Osteocyte (in vitro differentiated cells): ENCODE results near the gene PHLPP1. TPM values are rescaled to one million over a fixed set of nuclear protein-coding genes. Genes with fewer than 3 reads are reported as not detected.

Experiments used
- DNase-seq: peaks from one replicate; pipeline ENCODE4 v3.0.0; 2021; ENCODE audit warnings: mixed read lengths; ENCODE audit not compliant: unreplicated experiment; ENCODE audit errors: extremely low spot score
- H3K27ac Mint-ChIP-seq: one replicate; pipeline ENCODE4 v1.8.0; 2021; ENCODE audit warnings: mild to moderate bottlenecking, mixed read lengths; ENCODE audit not compliant: unreplicated experiment
- H3K27me3 Mint-ChIP-seq: one replicate; pipeline ENCODE4 v1.8.0; 2021; ENCODE audit warnings: mixed read lengths; ENCODE audit not compliant: unreplicated experiment
- H3K36me3 Mint-ChIP-seq: one replicate; pipeline ENCODE4 v1.8.0; 2021; ENCODE audit warnings: mixed read lengths; ENCODE audit not compliant: unreplicated experiment
- H3K4me1 Mint-ChIP-seq: one replicate; pipeline ENCODE4 v1.8.0; 2021; ENCODE audit warnings: mixed read lengths; ENCODE audit not compliant: unreplicated experiment
- H3K4me3 Mint-ChIP-seq: one replicate; pipeline ENCODE4 v1.8.0; 2021; ENCODE audit warnings: mild to moderate bottlenecking, moderate library complexity, mixed read lengths; ENCODE audit not compliant: unreplicated experiment
- H3K9me3 Mint-ChIP-seq: one replicate; pipeline ENCODE4 v1.8.0; 2021; ENCODE audit warnings: mixed read lengths; ENCODE audit not compliant: unreplicated experiment
- total RNA-seq: library from RNA; stranded (reverse); gene quantifications from 2 replicates; pipeline ENCODE4 v1.2.1, GENCODE V29; 2021
- TF ChIP-seq, protein P1 (sequence below): fragments of 200-600 bp; sonication (generic); IDR thresholded peaks from 2 replicates; pipeline ENCODE4 v1.5.0; 2021; ENCODE audit warnings: antibody characterized with exemption, mild to moderate bottlenecking, moderate library complexity

The PHLPP1 gene
- total RNA-seq, 1 donor from 2014 or later: 19.6 TPM

- H3K4me1 Mint-ChIP-seq: peaks cover 12% of the 10 kb centered on the region
- TF ChIP-seq, protein P1, sequence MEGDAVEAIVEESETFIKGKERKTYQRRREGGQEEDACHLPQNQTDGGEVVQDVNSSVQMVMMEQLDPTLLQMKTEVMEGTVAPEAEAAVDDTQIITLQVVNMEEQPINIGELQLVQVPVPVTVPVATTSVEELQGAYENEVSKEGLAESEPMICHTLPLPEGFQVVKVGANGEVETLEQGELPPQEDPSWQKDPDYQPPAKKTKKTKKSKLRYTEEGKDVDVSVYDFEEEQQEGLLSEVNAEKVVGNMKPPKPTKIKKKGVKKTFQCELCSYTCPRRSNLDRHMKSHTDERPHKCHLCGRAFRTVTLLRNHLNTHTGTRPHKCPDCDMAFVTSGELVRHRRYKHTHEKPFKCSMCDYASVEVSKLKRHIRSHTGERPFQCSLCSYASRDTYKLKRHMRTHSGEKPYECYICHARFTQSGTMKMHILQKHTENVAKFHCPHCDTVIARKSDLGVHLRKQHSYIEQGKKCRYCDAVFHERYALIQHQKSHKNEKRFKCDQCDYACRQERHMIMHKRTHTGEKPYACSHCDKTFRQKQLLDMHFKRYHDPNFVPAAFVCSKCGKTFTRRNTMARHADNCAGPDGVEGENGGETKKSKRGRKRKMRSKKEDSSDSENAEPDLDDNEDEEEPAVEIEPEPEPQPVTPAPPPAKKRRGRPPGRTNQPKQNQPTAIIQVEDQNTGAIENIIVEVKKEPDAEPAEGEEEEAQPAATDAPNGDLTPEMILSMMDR: no peak
- H3K27me3 Mint-ChIP-seq: no peaks in the 10 kb centered on the region
- no peak for DNase-seq
- no peak overlapping the region for H3K4me3 Mint-ChIP-seq
- peak overlapping the region; percentile 14 for H3K27ac Mint-ChIP-seq
- H3K9me3 Mint-ChIP-seq: no peaks in the 10 kb centered on the region
- H3K36me3 Mint-ChIP-seq: no peaks in the 10 kb centered on the region
Observed at GRCh38 chr18:62713651-62714247, 1.6 kb upstream of the PHLPP1 start.

DNA sequence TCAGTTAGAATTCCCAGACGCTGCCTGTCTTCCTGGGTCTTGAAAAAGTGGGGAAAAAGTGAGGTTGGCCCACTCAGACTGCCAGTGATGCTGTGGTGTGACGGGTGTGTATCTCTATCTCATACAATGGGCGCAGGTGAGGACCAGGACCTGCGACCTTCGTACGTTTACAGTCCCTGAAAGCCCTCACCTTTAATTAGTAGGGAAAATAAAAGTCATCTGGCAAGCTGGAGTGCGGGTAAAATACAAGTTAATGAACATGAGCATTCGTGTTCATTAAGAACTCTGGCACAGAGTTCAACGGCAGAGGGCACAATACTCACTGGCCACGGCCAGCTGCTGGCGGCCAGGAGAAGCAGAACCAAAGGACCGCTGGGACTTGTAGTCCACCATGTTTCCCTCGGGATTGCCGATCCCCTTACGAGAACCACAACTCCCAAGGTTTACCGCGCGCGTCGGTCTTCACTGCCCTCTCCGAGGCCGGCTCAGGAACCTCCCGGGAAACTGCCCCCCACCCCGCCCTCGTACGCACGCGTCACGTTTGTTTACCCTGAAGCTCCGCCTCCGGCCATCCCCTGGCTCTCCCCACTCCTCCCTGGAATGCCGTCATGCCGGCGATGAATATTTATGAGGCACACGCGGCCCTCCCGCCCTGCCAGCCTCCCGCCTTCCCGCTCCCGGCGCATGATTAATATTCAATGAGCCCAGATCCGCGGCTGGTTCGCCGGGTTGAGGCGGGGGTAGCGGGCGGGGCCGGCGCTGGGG, 488 bp upstream of the PHLPP1 start:
- Mint-ChIP-seq H3K4me3 (peak overlapping the region; percentile 78), H3K36me3 (no peaks in the 10 kb centered on the region), H3K4me1 (peaks cover 23% of the 10 kb centered on the region), H3K27ac (peak overlapping the region; percentile 98), H3K27me3 (no peaks in the 10 kb centered on the region), H3K9me3 (no peaks in the 10 kb centered on the region)
- TF ChIP-seq, protein P1: peak; percentile 90
- DNase-seq: peak; percentile 100

DNA sequence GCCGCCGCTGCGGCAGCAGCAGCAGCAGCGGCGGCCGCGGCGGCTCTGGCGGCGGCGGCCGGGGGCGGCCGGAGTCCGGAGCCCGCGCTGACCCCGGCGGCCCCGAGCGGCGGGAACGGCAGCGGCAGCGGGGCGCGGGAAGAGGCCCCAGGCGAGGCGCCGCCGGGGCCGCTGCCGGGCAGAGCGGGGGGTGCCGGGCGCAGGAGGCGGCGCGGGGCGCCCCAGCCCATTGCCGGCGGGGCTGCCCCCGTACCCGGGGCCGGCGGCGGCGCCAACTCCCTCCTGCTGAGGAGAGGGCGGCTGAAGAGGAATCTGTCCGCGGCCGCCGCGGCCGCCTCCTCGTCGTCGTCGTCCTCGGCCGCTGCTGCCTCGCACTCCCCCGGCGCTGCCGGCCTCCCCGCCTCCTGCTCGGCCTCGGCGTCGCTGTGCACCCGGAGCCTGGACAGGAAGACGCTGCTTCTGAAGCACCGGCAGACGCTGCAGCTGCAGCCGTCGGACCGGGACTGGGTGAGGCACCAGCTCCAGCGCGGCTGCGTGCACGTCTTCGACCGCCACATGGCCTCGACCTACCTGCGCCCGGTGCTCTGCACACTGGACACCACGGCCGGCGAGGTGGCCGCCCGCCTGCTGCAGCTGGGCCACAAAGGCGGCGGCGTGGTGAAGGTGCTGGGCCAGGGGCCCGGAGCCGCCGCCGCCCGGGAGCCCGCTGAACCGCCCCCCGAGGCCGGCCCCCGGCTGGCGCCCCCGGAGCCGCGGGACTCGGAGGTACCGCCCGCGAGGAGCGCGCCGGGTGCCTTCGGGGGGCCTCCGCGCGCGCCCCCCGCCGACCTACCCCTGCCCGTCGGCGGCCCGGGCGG, 646 bp downstream of the PHLPP1 start:
- Mint-ChIP-seq H3K4me3 (peak overlapping the region; percentile 78), H3K27ac (peak overlapping the region; percentile 82), H3K9me3 (no peaks in the 10 kb centered on the region), H3K4me1 (peaks cover 34% of the 10 kb centered on the region), H3K27me3 (no peaks in the 10 kb centered on the region), H3K36me3 (no peaks in the 10 kb centered on the region)
- DNase-seq: peak; percentile 86
- TF ChIP-seq, protein P1: no peak

- peaks cover 41% of the 10 kb centered on the region for H3K4me1 Mint-ChIP-seq
- TF ChIP-seq, protein P1: peak; percentile 30
- DNase-seq: peak; percentile 87
- peak overlapping the region; percentile 77 for H3K27ac Mint-ChIP-seq
- H3K9me3 Mint-ChIP-seq: no peaks in the 10 kb centered on the region
- H3K4me3 Mint-ChIP-seq: peak overlapping the region; percentile 82
- no peaks in the 10 kb centered on the region for H3K27me3 Mint-ChIP-seq
- no peaks in the 10 kb centered on the region for H3K36me3 Mint-ChIP-seq
Observed at GRCh38 chr18:62716619-62717168, 1.4 kb downstream of the PHLPP1 start.
